ENCODE data around the gene PDCD7.
"Not testable (repeated sequence)": the region's sequence is repeated elsewhere in the genome, so short reads cannot be mapped to it uniquely, and the experiment has no call there.

PDCD7 gene

DNA sequence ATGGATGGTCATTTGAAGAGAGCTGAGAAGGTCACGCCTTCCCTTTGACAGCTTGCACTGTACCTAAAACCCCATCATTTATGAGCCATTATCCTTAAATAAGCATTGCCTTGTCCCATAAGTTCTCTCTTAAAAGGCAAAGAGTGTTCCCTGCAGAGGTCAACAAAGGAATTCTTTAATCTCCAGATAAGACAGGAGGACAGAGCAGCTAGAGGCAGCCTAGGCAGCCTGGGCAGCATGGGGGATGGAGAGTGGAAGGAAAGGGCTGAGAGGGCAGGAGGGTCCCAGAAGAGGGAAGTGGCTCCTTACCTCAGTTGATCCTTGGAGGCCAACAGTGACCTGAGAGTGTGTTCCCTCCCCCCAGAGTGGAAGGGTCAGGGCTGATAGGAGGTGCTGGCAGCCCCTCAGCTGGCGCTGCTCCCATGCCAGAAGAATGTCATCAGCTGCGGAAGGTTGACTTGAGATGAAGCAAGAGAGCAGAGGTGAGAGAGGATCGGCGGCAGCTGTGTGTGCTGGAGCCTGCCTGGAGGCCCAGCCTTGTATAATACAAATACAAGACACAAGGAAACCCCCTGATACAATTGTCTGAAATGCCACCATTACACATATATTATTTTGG, 44.3 kb downstream of the PDCD7 start:
- DNase-seq, result no peak

- DNase-seq, result no peak
Measured at GRCh38 chr15:65088643-65089021, 45.0 kb downstream of the PDCD7 start.

- DNase-seq, result no peak
Measured at GRCh38 chr15:65087873-65088642, 45.5 kb downstream of the PDCD7 start.

GRCh38 chr15:65087411-65087810, 46.2 kb downstream of the PDCD7 start:
- DNase-seq, result no peak

- DNase-seq, result no peak
Measured at GRCh38 chr15:65086680-65087111, 46.9 kb downstream of the PDCD7 start.

- peak; percentile 33 for DNase-seq
Measured at GRCh38 chr15:65085990-65086679, 47.5 kb downstream of the PDCD7 start.

GRCh38 chr15:65085207-65085753, 48.3 kb downstream of the PDCD7 start:
- no peak for DNase-seq

DNA sequence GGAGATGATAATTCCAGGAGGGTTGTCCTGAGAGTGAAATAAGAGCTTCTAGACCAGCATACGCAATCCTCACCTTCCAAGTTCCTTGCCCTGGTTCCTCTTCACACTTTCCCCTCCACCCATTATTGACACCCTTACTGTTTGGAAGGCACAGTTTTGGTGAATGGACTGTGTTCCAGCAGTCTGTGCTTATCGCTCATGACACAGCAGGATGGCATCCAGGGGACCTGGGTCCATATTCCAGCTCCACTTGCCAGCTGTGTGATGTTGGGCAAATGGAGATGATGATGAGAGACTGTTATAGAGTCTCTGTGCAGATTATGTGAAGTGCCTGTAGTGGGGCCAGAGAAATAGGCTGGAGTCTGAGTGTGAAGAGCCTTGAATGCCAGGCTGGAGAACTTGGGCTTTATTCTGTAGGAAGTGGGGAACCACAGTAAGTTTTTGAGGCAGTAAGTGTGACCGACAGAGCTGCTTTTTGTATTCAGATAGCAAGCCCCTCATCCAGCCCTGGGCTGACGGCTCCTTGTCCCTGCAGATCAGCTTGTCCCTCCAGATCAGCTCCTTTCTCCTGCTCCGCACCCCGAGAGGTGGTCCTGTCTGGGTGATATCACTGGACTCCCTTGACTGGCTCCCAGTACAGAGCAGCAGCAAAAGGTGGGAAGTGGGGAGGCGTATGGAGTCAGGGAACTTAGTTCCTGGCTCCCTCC, 49.0 kb downstream of the PDCD7 start:
- DNase-seq, result no peak

DNA sequence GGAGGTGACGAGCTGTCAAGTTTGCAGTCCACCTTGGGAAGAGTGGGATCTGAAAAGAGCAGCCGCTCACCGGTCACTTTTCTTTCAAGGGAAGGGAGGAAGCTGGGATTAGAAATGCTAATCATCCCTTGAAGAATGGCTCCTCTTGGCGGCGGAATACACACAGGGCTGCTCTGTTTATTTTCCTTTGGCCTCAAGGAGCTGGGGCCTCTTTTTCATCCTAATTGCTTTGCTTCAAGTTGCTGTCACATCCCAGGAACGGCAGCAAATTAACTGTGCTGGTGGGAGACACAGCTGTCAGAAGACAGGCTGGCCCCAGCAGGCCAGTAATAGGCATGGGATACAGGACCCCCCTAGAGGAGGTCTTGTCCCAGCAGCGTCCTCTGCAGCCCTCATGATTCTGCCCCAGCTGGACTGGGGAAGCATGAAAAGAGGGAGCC, 50.3 kb downstream of the PDCD7 start:
- no peak for DNase-seq

DNA sequence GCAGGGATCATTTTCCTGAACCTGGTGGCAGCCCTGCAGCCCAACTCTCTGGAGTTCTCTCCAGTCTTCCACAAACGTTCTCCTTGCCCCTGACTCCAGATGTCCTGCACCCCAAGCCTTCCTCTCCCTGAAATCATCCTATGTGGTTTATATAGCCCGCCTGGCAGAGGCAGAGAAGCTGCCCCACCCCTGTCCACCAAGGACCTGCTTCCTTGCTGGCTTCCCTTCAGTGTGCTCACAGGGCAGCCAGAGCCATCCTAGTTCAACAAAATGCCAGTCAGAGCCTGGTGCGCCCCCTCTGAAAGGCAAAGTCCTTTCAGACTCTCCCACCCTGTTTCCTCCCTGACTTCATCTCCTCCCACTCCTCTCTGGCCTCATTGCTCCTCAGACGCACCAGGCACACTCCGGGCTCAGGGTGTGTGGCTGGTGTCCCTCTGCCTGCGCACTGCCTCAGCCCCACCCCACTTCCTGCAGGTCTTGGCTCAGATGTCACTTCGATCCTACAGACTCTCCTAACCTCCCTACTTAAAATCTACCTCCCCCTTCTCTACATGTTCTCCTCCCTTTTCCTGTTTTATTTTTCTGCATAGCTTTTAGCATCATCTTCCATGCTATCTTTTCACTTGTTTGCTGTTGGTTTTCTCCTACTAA, 51.2 kb downstream of the PDCD7 start:
- DNase-seq, result peak; percentile 31

DNA sequence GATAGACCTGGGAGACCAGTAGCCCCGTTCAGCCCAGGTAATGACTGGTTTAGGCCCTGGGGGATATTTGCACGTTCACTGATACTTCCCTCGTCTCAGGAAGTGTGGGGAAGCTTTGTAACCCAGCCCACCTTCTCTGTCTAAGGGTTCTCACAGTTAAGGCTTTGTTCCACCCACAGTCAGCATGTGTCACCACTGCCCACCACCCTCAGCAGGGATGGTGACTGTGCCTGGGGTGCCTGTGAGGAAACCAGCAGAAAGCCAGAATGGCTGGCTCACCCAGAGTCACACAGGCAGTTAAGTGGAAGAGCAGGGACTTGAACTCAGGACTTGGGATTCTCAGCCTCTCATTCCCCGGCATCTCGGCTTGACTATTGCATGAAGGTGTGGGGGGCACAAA, 51.9 kb downstream of the PDCD7 start:
- peak; percentile 60 for DNase-seq

- DNase-seq, result no peak
Measured at GRCh38 chr15:65081270-65081669, 52.3 kb downstream of the PDCD7 start.

DNA sequence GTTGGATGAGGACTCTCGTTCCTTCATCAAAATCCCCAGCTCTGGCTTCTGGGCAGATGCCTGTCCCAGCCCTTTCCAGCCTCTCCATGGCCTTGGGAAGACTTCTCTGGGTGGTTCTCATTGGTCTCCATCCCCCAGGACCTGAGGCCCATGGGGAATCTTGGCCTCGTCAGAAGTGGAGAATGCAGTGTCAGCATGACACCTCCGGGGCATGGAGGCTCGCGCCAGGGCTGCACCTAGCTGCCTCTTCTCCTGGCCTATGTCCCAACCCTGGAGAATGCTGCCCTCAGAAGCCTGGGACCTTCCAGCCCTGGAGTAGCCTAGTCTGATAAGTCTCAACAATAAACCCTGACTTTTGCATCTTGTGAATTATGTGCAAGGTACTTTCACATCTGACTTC, 54.0 kb downstream of the PDCD7 start:
- DNase-seq, result no peak

DNA sequence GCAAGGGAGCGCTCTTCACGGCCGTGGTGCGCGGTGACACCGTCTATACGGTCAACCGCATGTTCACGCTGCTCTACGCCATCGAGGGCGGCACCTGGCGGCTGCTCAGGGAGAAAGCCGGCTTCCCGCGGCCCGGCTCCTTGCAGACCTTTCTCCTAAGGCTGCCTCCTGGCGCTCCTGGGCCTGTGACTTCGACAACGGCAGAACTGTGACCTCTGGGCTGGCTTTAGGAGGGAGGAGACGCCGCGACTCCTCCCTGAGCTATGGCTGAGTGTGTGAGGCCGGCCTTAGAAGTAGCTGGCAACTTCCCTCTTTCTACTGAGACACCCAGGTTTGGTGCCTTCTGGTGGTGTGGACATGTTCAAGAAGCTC, 55.6 kb downstream of the PDCD7 start:
- DNase-seq, result peak; percentile 73

DNA sequence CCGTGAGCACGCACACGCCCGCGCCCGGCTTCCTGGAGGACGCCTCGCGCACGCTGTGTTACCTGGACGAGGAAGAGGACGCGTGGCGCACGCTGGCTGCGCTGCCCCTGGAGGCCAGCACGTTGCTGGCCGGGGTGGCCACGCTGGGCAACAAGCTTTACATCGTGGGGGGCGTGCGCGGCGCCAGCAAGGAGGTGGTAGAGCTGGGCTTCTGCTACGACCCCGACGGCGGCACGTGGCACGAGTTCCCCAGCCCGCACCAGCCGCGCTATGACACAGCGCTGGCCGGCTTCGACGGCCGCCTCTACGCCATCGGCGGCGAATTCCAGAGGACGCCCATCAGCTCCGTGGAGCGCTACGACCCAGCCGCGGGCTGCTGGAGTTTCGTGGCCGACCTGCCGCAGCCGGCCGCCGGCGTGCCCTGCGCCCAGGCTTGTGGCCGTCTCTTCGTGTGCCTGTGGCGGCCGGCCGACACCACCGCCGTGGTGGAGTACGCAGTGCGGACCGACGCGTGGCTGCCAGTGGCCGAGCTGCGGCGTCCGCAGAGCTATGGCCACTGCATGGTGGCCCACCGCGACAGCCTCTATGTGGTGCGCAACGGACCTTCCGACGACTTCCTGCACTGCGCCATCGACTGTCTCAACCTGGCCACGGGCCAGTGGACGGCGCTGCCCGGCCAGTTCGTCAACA, 56.2 kb downstream of the PDCD7 start:
- DNase-seq, result no peak

- no peak for DNase-seq
Measured at GRCh38 chr15:65076486-65077290, 56.9 kb downstream of the PDCD7 start, which contains the start of gene KBTBD13. Gene KBTBD13, plus strand, starts transcription at chr15:65076746. Its CDS starts 70 bp downstream, at chr15:65076816.

GRCh38 chr15:65075607-65076395, 57.8 kb downstream of the PDCD7 start:
- not testable (repeated sequence) for DNase-seq

GRCh38 chr15:65074946-65075345, 58.7 kb downstream of the PDCD7 start:
- DNase-seq, result not testable (repeated sequence)

DNA sequence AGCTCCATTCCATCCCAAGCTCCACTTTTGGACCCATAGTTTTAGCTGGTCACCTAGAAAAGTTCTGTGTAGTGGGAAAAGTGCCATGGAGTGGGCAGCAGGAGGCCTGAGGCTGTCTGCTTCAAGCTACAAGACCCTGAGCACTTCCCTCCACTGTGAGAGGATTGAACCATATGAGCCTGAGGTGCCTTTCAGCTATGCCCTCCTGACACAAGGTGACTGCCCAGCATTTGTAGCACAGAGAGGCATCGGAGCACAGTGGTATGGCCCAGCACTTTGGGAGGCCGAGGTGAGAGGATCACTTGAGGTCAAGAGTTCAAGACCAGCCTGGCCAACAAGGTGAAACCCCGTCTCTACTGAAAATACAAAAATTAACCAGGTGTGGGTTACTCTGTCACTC, 61.0 kb downstream of the PDCD7 start:
- DNase-seq, result no peak

- no peak for DNase-seq
Measured at GRCh38 chr15:65072027-65072426, 61.6 kb downstream of the PDCD7 start.

All from stimulated activated CD8-positive, alpha-beta memory T cell treated with anti-CD3 and anti-CD28 coated beads, Interleukin-4, amount 100 ng/mL, for 48 hours (primary cell).